Calu3 (cell line): ENCODE measurements around the gene OCA2. TPM values are rescaled to one million over a fixed set of nuclear protein-coding genes. Genes with fewer than 3 reads are reported as not detected.

Source experiments
- BruUV-seq: library from RNA; stranded (reverse); fragments of 400-500 nt; replicated peaks from 2 replicates; lab custom pipeline; 2021; lab: Mats Ljungman, UMichigan
- CTCF ChIA-PET: fragments of 300-600 bp; sonication (Branson Sonifier 250); formaldehyde crosslinking; loops from one replicate; lab custom pipeline; 2022; ENCODE audit warnings: antibody characterized with exemption; lab: Charles Lee
- DNase-seq: peaks from one replicate; pipeline ENCODE4 v3.0.0; 2022
- H3K27ac Mint-ChIP-seq: one replicate; pipeline ENCODE4 v1.8.0; 2022; ENCODE audit warnings: mixed read lengths; ENCODE audit not compliant: unreplicated experiment
- H3K27me3 Mint-ChIP-seq: one replicate; pipeline ENCODE4 v1.8.0; 2022; ENCODE audit warnings: mixed read lengths; ENCODE audit not compliant: unreplicated experiment
- H3K36me3 Mint-ChIP-seq: one replicate; pipeline ENCODE4 v1.8.0; 2022; ENCODE audit warnings: mild to moderate bottlenecking, moderate library complexity, mixed read lengths; ENCODE audit not compliant: insufficient read depth, unreplicated experiment
- H3K4me1 Mint-ChIP-seq: one replicate; pipeline ENCODE4 v1.8.0; 2022; ENCODE audit warnings: mild to moderate bottlenecking, low read depth, mixed read lengths; ENCODE audit not compliant: unreplicated experiment
- H3K4me3 Mint-ChIP-seq: one replicate; pipeline ENCODE4 v1.8.0; 2022; ENCODE audit warnings: mild to moderate bottlenecking, low read depth, moderate library complexity, mixed read lengths; ENCODE audit not compliant: unreplicated experiment
- H3K9me3 Mint-ChIP-seq: one replicate; pipeline ENCODE4 v1.8.0; 2022; ENCODE audit warnings: low read depth, mixed read lengths; ENCODE audit not compliant: unreplicated experiment
- CTCF ChIP-seq: fragments of 200-600 bp; IDR thresholded peaks from one replicate; pipeline ENCODE4 v1.8.0; 2022; ENCODE audit warnings: antibody characterized with exemption; ENCODE audit not compliant: unreplicated experiment
- intact Hi-C: fragments of 100-400 bp; cut with micrococcal nuclease; formaldehyde crosslinking; loops from one replicate; pipeline ENCODE4 v1.10.0; 2022; ENCODE audit not compliant: unreplicated experiment
- total RNA-seq: library from RNA; stranded (reverse); gene quantifications from 2 replicates; pipeline ENCODE4 v1.2.3, GENCODE V29; 2022

Gene OCA2
- total RNA-seq, 1 experiment from 2014 or later, result not detected

- no peaks in the 10 kb centered on the region for H3K27me3 Mint-ChIP-seq
- H3K9me3 Mint-ChIP-seq, result no peaks in the 10 kb centered on the region
- H3K36me3 Mint-ChIP-seq, result no peaks in the 10 kb centered on the region
- no peak for DNase-seq
- no peak for TF ChIP-seq CTCF
- CTCF ChIA-PET, result no interaction called here
- intact Hi-C loops, result no loop called here
- no peak overlapping the region for H3K4me3 Mint-ChIP-seq
- H3K27ac Mint-ChIP-seq, result no peak overlapping the region
- H3K4me1 Mint-ChIP-seq, result no peaks in the 10 kb centered on the region
- BruUV-seq, result no TSS peak
These were observed 74.2 kb downstream of the OCA2 start for GRCh38 chr15:28024889-28025250.

GRCh38 chr15:28023933-28024888 lies 74.9 kb downstream of the OCA2 start:
- CTCF ChIA-PET, result no interaction called here
- Mint-ChIP-seq H3K27ac (no peak overlapping the region), H3K4me3 (no peak overlapping the region), H3K4me1 (no peaks in the 10 kb centered on the region), H3K36me3 (no peaks in the 10 kb centered on the region), H3K9me3 (no peaks in the 10 kb centered on the region), H3K27me3 (no peaks in the 10 kb centered on the region)
- TF ChIP-seq CTCF, result no peak
- BruUV-seq, result no TSS peak
- intact Hi-C loops, result no loop called here
- no peak for DNase-seq

- intact Hi-C loops, result no loop called here
- H3K27me3 Mint-ChIP-seq, result no peaks in the 10 kb centered on the region
- no peaks in the 10 kb centered on the region for H3K36me3 Mint-ChIP-seq
- CTCF ChIA-PET, result no interaction called here
- H3K4me1 Mint-ChIP-seq, result no peaks in the 10 kb centered on the region
- H3K9me3 Mint-ChIP-seq, result peaks cover 2% of the 10 kb centered on the region
- no peak for DNase-seq
- no peak overlapping the region for H3K4me3 Mint-ChIP-seq
- TF ChIP-seq CTCF, result no peak
- BruUV-seq, result no TSS peak
- H3K27ac Mint-ChIP-seq, result no peak overlapping the region
These were observed 75.7 kb downstream of the OCA2 start for GRCh38 chr15:28023422-28023821.

- intact Hi-C loops, result no loop called here
- Mint-ChIP-seq H3K36me3 (no peaks in the 10 kb centered on the region), H3K9me3 (peaks cover 3% of the 10 kb centered on the region), H3K4me3 (no peak overlapping the region), H3K4me1 (no peaks in the 10 kb centered on the region), H3K27ac (no peak overlapping the region), H3K27me3 (no peaks in the 10 kb centered on the region)
- no TSS peak for BruUV-seq
- CTCF ChIA-PET, result no interaction called here
- DNase-seq, result no peak
- no peak for TF ChIP-seq CTCF
These were observed 76.2 kb downstream of the OCA2 start for GRCh38 chr15:28022961-28023360.
